Measurements from ENCODE around the gene RTN4R.
A peak's percentile ranks its signal among the peaks of the same experiment; 100 is the strongest.
"Not testable (repeated sequence)": the region's sequence is repeated elsewhere in the genome, so short reads cannot be mapped to it uniquely, and the experiment has no call there.

The RTN4R gene

GRCh38 chr22:20268279-20269012, at the start of gene RTN4R:
Gene RTN4R, minus strand, starts transcription at chr22:20268318. Its CDS starts 226 bp downstream, at chr22:20268092.
- peak; percentile 24 for DNase-seq (ENCODE audit: low read depth)

GRCh38 chr22:20317402-20318042, 49.4 kb upstream of the RTN4R start:
- not testable (repeated sequence) for DNase-seq (ENCODE audit: low read depth)

- no peak for DNase-seq (ENCODE audit: low read depth)
These were observed 48.8 kb upstream of the RTN4R start for GRCh38 chr22:20316844-20317401.

GRCh38 chr22:20316217-20316843, 48.2 kb upstream of the RTN4R start:
- DNase-seq (ENCODE audit: low read depth), result no peak

- no peak for DNase-seq (ENCODE audit: low read depth)
These were observed 47.5 kb upstream of the RTN4R start for GRCh38 chr22:20315337-20316216.

GRCh38 chr22:20314741-20315336, 46.7 kb upstream of the RTN4R start:
- DNase-seq (ENCODE audit: low read depth), result not testable (repeated sequence)

GRCh38 chr22:20314206-20314605, 46.1 kb upstream of the RTN4R start:
- not testable (repeated sequence) for DNase-seq (ENCODE audit: low read depth)

- not testable (repeated sequence) for DNase-seq (ENCODE audit: low read depth)
These were observed 45.4 kb upstream of the RTN4R start for GRCh38 chr22:20313306-20314077.

- no peak for DNase-seq (ENCODE audit: low read depth)
These were observed 44.5 kb upstream of the RTN4R start for GRCh38 chr22:20312396-20313191.

GRCh38 chr22:20311249-20312062, 43.3 kb upstream of the RTN4R start:
- DNase-seq (ENCODE audit: low read depth), result not testable (repeated sequence)

- not testable (repeated sequence) for DNase-seq (ENCODE audit: low read depth)
These were observed 42.7 kb upstream of the RTN4R start for GRCh38 chr22:20310773-20311172.

- DNase-seq (ENCODE audit: low read depth), result not testable (repeated sequence)
These were observed 42.1 kb upstream of the RTN4R start for GRCh38 chr22:20310180-20310579.

- not testable (repeated sequence) for DNase-seq (ENCODE audit: low read depth)
These were observed 40.9 kb upstream of the RTN4R start for GRCh38 chr22:20308806-20309650.

GRCh38 chr22:20307448-20308447, 39.6 kb upstream of the RTN4R start:
- DNase-seq (ENCODE audit: low read depth), result not testable (repeated sequence)

GRCh38 chr22:20306646-20307447, 38.7 kb upstream of the RTN4R start:
- not testable (repeated sequence) for DNase-seq (ENCODE audit: low read depth)

Data from stimulated activated CD8-positive, alpha-beta memory T cell treated with anti-CD3 and anti-CD28 coated beads, Interleukin-15, amount 100 ng/mL, for 1 hour (primary cell).